GM23338 (cell line): ENCODE data around the gene AFM. TPM values are rescaled to one million over a fixed set of nuclear protein-coding genes. Genes with fewer than 3 reads are reported as not detected.

Experiments
- ATAC-seq: fragments of 200-7000 bp; cut with Tn5 transposase; 3 replicates; pipeline ENCODE4 v1.9.1; 2020
- DNase-seq: peaks from one replicate; pipeline ENCODE4 v3.0.0-alpha.2; 2015; ENCODE audit warnings: low spot score
- H2AFZ ChIP-seq: fragments of 200-600 bp; sonication (generic); 2 replicates; pipeline ENCODE4 v1.8.0; 2016; ENCODE audit warnings: antibody characterized with exemption, mild to moderate bottlenecking, moderate library complexity
- H3F3A ChIP-seq: fragments of 200-600 bp; sonication (generic); replicated peaks from 2 replicates; pipeline ENCODE4 v1.8.0; 2017; ENCODE audit warnings: antibody characterized with exemption, mixed run types, low read depth
- H3K27ac ChIP-seq: fragments of 200-600 bp; sonication (generic); 2 replicates; pipeline ENCODE4 v1.6.1; 2016; ENCODE audit warnings: low read depth
- H3K27me3 ChIP-seq: fragments of 200-600 bp; sonication (generic); 2 replicates; pipeline ENCODE4 v1.8.0; 2016; ENCODE audit warnings: mild to moderate bottlenecking, mixed run types, moderate library complexity; ENCODE audit not compliant: insufficient read depth
- H3K36me3 ChIP-seq: fragments of 200-600 bp; sonication (generic); 2 replicates; pipeline ENCODE4 v1.8.0; 2016; ENCODE audit warnings: mild to moderate bottlenecking; ENCODE audit not compliant: insufficient read depth
- H3K4me1 ChIP-seq: fragments of 200-600 bp; sonication (generic); 2 replicates; pipeline ENCODE4 v1.8.0; 2016; ENCODE audit warnings: mild to moderate bottlenecking, moderate library complexity; ENCODE audit not compliant: insufficient read depth
- H3K4me2 ChIP-seq: fragments of 200-600 bp; sonication (generic); 2 replicates; pipeline ENCODE4 v1.7.1; 2017; ENCODE audit warnings: mixed run types
- H3K4me3 ChIP-seq: fragments of 200-600 bp; sonication (generic); 2 replicates; pipeline ENCODE4 v1.6.1; 2016; ENCODE audit warnings: mixed run types
- H3K79me2 ChIP-seq: fragments of 200-600 bp; sonication (generic); replicated peaks from 2 replicates; pipeline ENCODE4 v1.8.0; 2017; ENCODE audit warnings: mild to moderate bottlenecking; ENCODE audit not compliant: insufficient read depth
- H3K9me2 ChIP-seq: fragments of 200-600 bp; sonication (generic); 2 replicates; pipeline ENCODE4 v1.8.0; 2017; ENCODE audit not compliant: insufficient read depth
- H4K20me1 ChIP-seq: fragments of 200-600 bp; sonication (generic); replicated peaks from 2 replicates; pipeline ENCODE4 v1.8.0; 2017; ENCODE audit warnings: mild to moderate bottlenecking; ENCODE audit not compliant: insufficient read depth
- H3K27ac Mint-ChIP-seq: 2 replicates; pipeline ENCODE4 v1.8.0; 2020; ENCODE audit warnings: inconsistent platforms, mild to moderate bottlenecking, moderate library complexity, mixed read lengths
- H3K27me3 Mint-ChIP-seq: 3 replicates; pipeline ENCODE4 v1.8.0; 2022; ENCODE audit warnings: low read depth, mild to moderate bottlenecking, moderate library complexity, mixed read lengths, inconsistent platforms; ENCODE audit not compliant: insufficient read depth, poor library complexity
- H3K36me3 Mint-ChIP-seq: 3 replicates; pipeline ENCODE4 v1.8.0; 2021; ENCODE audit warnings: low read depth, mild to moderate bottlenecking, inconsistent platforms, moderate library complexity, mixed read lengths
- H3K4me1 Mint-ChIP-seq: 3 replicates; pipeline ENCODE4 v1.8.0; 2020; ENCODE audit warnings: mild to moderate bottlenecking, inconsistent platforms, mixed read lengths
- H3K4me3 Mint-ChIP-seq: 3 replicates; pipeline ENCODE4 v1.8.0; 2021; ENCODE audit warnings: moderate library complexity, mild to moderate bottlenecking, inconsistent platforms, mixed read lengths
- H3K9me3 Mint-ChIP-seq: 3 replicates; pipeline ENCODE4 v1.8.0; 2020; ENCODE audit warnings: moderate library complexity, mild to moderate bottlenecking, inconsistent platforms, mixed read lengths
- ZNF462 ChIP-seq: fragments of 250-450 bp; sonication (Bioruptor Pico); IDR thresholded peaks from 2 replicates; pipeline ENCODE4 v1.5.0; 2020; ENCODE audit warnings: mild to moderate bottlenecking, moderate library complexity
- polyA plus RNA-seq: library from polyadenylated mRNA; unstranded; fragments of >200 nt; fragmentation: Nextera tagmentation; extraction: Ambion mirVana; gene quantifications from 2 replicates; pipeline ENCODE4 v1.2.1, GENCODE V29; 2016
- total RNA-seq: library from RNA; depleted of rRNA; stranded (reverse); fragments of >200 nt; shearing (Covaris generic); gene quantifications from 2 replicates; pipeline ENCODE4 v1.2.3, GENCODE V29; 2014
- TF ChIP-seq, protein P1 (sequence below): IDR thresholded peaks from one replicate; pipeline ENCODE4 v1.6.1; 2018; ENCODE audit warnings: antibody characterized with exemption; ENCODE audit not compliant: unreplicated experiment

Gene AFM
- total and polyA plus RNA-seq, 2 experiments from 2014 or later: not detected

DNA sequence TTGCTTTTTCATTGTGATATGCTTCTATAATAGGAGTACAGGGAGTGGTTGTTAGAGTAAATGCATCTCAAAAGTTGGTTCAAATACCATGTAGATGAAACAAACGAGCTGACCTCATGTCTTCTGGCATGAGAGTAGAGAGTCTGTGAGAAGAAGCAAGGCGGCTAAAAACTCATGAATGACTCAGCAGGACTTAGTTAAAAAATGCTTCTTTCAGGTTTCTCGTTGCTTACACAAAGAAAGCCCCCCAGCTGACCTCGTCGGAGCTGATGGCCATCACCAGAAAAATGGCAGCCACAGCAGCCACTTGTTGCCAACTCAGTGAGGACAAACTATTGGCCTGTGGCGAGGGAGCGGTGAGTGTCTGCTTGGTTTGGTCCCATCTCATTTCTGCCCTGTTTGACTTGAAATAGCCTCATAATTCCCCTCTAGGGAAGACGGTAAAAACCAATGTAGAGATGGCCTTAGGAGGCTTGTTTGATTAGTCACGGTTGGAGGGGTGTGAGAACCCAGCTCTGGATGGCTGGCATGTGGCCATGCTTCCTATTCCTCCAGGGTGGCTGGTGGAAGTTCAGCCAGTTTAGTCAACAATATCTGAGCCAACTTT, 31.0 kb upstream of the AFM start:
- Mint-ChIP-seq H3K36me3 (no peaks in the 10 kb centered on the region), H3K4me1 (peaks cover 61% of the 10 kb centered on the region), H3K9me3 (no peaks in the 10 kb centered on the region), H3K27ac (peak overlapping the region; percentile 76), H3K27me3 (peaks cover 9% of the 10 kb centered on the region), H3K4me3 (no peak overlapping the region; the same call in 2 of the 3 replicates)
- ATAC-seq: peak; percentile 26
- Histone ChIP-seq H3K27me3 (no peaks in the 10 kb centered on the region), H3K27ac (0 out of 2 replicates have a peak overlapping the region, but pooled peaks have one; percentile 17), H3K4me3 (no peak overlapping the region), H4K20me1 (no peaks in the 10 kb centered on the region), H3K4me1 (peaks cover 52% of the 10 kb centered on the region), H3K79me2 (no peaks in the 10 kb centered on the region), H3K36me3 (no peaks in the 10 kb centered on the region), H2AFZ (peak overlapping the region; percentile 12; the same call in 1 of the 2 replicates), H3F3A (no peaks in the 10 kb centered on the region), H3K4me2 (peak overlapping the region; percentile 24; the same call in 1 of the 2 replicates), H3K9me2 (no peaks in the 10 kb centered on the region)
- TF ChIP-seq ZNF462 (CRISPR knock-in tag): 0 out of 2 replicates have a peak, but pooled peaks have one; percentile 37
- TF ChIP-seq, protein P1, sequence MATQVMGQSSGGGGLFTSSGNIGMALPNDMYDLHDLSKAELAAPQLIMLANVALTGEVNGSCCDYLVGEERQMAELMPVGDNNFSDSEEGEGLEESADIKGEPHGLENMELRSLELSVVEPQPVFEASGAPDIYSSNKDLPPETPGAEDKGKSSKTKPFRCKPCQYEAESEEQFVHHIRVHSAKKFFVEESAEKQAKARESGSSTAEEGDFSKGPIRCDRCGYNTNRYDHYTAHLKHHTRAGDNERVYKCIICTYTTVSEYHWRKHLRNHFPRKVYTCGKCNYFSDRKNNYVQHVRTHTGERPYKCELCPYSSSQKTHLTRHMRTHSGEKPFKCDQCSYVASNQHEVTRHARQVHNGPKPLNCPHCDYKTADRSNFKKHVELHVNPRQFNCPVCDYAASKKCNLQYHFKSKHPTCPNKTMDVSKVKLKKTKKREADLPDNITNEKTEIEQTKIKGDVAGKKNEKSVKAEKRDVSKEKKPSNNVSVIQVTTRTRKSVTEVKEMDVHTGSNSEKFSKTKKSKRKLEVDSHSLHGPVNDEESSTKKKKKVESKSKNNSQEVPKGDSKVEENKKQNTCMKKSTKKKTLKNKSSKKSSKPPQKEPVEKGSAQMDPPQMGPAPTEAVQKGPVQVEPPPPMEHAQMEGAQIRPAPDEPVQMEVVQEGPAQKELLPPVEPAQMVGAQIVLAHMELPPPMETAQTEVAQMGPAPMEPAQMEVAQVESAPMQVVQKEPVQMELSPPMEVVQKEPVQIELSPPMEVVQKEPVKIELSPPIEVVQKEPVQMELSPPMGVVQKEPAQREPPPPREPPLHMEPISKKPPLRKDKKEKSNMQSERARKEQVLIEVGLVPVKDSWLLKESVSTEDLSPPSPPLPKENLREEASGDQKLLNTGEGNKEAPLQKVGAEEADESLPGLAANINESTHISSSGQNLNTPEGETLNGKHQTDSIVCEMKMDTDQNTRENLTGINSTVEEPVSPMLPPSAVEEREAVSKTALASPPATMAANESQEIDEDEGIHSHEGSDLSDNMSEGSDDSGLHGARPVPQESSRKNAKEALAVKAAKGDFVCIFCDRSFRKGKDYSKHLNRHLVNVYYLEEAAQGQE: no peak
- peak; percentile 47 for DNase-seq
